Measurements from ENCODE around the gene TNNI2.

Gene TNNI2

DNA sequence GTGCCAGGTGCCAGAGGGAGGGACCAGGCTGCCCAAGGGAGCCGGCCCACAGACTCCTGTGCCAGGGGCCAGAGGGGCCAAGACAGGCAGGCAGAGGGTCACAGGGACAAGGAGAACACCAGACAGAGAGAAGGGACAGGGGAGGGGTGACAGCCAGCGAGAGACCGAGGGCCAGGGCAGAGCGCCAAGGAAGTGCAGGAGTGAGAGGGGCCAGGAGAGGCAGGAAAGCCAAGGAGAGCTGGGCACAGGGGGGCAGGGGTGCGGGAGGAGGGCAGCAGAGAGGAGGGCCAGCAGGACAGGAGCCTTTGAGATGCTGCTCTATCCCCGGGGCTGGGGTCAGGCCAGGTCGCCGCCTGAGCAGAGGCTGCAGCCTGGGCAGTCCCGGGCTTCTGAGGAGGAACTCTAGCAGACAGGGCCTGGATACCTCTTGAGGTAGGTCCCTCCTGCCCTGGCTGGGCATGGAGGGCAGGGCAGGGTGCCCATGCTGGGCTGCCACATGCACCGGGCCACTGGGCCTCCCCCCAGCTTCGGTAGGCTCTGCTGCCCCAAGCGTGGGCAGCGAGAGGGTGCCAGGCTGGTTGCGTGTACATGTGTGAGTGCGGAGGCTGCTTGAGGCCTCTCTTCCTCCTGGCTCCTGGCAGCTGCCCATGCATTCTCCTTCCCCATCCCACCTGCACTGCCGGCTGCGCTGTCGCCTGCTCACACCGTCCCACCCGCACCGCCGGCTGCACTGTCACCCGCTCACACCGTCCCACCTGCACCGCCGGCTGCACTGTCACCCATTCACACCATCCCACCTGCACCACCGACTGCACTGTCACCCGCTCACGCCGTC, 26.3 kb downstream of the TNNI2 start:
- TF ChIP-seq, protein P1, sequence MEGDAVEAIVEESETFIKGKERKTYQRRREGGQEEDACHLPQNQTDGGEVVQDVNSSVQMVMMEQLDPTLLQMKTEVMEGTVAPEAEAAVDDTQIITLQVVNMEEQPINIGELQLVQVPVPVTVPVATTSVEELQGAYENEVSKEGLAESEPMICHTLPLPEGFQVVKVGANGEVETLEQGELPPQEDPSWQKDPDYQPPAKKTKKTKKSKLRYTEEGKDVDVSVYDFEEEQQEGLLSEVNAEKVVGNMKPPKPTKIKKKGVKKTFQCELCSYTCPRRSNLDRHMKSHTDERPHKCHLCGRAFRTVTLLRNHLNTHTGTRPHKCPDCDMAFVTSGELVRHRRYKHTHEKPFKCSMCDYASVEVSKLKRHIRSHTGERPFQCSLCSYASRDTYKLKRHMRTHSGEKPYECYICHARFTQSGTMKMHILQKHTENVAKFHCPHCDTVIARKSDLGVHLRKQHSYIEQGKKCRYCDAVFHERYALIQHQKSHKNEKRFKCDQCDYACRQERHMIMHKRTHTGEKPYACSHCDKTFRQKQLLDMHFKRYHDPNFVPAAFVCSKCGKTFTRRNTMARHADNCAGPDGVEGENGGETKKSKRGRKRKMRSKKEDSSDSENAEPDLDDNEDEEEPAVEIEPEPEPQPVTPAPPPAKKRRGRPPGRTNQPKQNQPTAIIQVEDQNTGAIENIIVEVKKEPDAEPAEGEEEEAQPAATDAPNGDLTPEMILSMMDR (IDR thresholded peaks at IDR 0.05): no peak
- peaks cover 31 to 98% of the 10 kb centered on the region in 2 experiments for H3K4me1 ChIP-seq (ENCODE audit: control insufficient read depth in 1 of 2, insufficient read depth in 1 of 2, low read depth in 1 of 2, low read length in 1 of 2)
- peaks cover 96% of the 10 kb centered on the region for H3K36me3 ChIP-seq
- no peaks in the 10 kb centered on the region for H3K27me3 ChIP-seq
- H3K27ac ChIP-seq: peak overlapping the region; percentile 79
- peak overlapping the region in 1 of 2 experiments; percentile 47 for H3K4me3 ChIP-seq (ENCODE audit: low read depth in 1 of 2, low read length in 1 of 2)
- no peaks in the 10 kb centered on the region for H3K9me3 ChIP-seq

DNA sequence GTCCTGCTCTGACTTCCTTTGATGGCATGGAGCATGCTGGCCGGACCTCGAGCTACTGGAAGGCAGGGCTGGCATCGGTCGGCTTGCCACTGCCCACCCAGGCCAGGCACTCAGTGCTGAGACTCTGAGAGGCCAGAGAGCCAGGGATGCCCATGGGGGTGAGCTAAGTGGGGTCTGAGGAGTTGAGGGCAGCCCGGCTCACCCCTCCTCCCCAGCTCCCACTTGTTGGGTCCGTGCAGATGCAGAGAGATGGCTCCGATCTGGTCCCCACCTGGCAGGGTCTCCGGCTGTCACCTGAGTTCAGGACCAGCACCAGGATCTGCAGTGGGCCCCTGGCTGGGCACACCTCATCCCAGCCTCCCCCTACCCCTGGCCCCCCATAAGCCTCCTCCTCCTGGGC, 27.4 kb downstream of the TNNI2 start:
- Histone ChIP-seq H3K27ac (peak overlapping the region; percentile 28), H3K4me3 (ENCODE audit: low read depth in 1 of 2, low read length in 1 of 2) (no peak overlapping the region), H3K27me3 (no peaks in the 10 kb centered on the region), H3K4me1 (ENCODE audit: control insufficient read depth in 1 of 2, insufficient read depth in 1 of 2, low read depth in 1 of 2, low read length in 1 of 2) (peaks cover 26 to 98% of the 10 kb centered on the region in 2 experiments), H3K36me3 (peaks cover 98% of the 10 kb centered on the region), H3K9me3 (no peaks in the 10 kb centered on the region)
- TF ChIP-seq, protein P1 (IDR thresholded peaks at IDR 0.05): no peak

DNA sequence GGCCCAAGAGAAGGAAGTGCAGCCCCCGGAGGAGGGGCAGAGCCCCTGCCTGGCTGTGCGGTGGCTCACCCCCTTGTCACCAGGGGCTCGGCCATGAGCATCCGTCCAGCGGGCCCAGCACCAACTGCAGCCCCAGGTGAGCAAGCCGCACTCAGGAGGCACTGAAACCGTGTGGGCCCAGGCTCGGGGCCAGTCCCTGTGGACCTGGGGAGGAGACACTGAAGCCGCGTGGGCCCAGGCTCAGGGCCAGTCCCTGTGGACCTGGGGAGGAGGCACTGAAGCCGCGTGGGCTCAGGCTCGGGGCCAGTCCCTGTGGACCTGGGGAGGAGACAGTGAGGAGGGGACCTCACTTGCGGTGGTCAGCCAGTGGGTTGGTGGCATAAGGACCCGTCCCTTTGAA, 28.0 kb downstream of the TNNI2 start:
- TF ChIP-seq, protein P1 (IDR thresholded peaks at IDR 0.05): no peak
- H3K36me3 ChIP-seq: peaks cover 100% of the 10 kb centered on the region
- H3K27me3 ChIP-seq: no peaks in the 10 kb centered on the region
- H3K4me1 ChIP-seq (ENCODE audit: control insufficient read depth in 1 of 2, insufficient read depth in 1 of 2, low read depth in 1 of 2, low read length in 1 of 2): peaks cover 25 to 98% of the 10 kb centered on the region in 2 experiments
- no peak overlapping the region for H3K4me3 ChIP-seq (ENCODE audit: low read depth in 1 of 2, low read length in 1 of 2)
- H3K9me3 ChIP-seq: no peaks in the 10 kb centered on the region
- H3K27ac ChIP-seq: peak overlapping the region; percentile 28

DNA sequence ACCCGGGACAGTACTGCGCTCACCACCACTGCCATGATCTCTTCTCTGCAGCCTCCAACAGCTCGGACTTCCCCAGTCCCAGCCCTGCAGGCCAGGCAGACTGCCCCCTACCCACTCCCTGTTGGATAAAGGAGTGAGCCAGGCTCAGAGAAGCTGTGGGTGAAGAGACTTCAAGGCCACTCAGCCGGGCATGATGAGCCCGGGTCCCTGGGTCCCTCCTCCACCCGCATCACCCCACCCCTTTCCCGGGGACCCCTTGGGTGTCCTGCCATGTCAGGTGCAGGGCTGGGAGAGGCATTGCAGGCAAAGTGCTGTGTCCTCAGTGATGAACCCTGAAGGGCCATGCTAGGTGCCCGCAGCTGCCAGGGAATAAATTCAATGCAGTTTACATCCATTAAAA, 28.6 kb downstream of the TNNI2 start:
- peaks cover 97% of the 10 kb centered on the region for H3K36me3 ChIP-seq
- H3K4me1 ChIP-seq (ENCODE audit: control insufficient read depth in 1 of 2, insufficient read depth in 1 of 2, low read depth in 1 of 2, low read length in 1 of 2): peaks cover 19 to 98% of the 10 kb centered on the region in 2 experiments
- no peaks in the 10 kb centered on the region for H3K9me3 ChIP-seq
- no peaks in the 10 kb centered on the region for H3K27me3 ChIP-seq
- H3K27ac ChIP-seq: no peak overlapping the region
- TF ChIP-seq, protein P1 (IDR thresholded peaks at IDR 0.05): no peak
- H3K4me3 ChIP-seq (ENCODE audit: low read depth in 1 of 2, low read length in 1 of 2): no peak overlapping the region

DNA sequence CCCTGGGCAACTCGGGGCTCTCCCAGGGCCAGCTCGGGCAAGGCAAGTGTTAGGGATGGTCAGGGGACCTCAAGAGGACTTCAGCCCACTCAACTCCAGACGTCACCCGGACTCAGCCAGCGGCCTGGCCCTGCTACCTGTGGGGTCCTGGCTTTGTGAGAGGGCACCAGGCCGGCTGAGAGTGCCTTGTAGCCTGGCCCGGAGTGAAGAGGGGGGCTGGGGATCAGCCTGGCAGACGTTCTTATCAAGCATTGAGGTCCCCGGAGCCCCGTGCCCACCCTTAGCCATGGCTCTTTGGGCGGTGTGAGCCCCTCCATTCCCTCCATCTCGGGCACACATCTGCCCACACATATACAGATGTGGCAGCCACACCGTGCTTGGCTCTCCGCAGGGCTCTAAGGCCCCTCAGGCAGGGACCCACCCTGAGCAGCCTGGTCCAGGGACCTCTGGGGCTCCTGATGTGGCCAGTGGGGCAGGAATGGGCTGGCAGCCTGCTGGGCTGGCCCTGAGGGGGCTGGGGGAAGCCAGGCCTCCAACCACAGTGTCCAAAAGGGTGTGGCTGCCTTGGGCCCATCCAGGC, 29.4 kb downstream of the TNNI2 start:
- Histone ChIP-seq H3K36me3 (peaks cover 97% of the 10 kb centered on the region), H3K27me3 (no peaks in the 10 kb centered on the region), H3K4me1 (ENCODE audit: control insufficient read depth in 1 of 2, insufficient read depth in 1 of 2, low read depth in 1 of 2, low read length in 1 of 2) (peaks cover 11 to 98% of the 10 kb centered on the region in 2 experiments), H3K27ac (peak overlapping the region; percentile 45), H3K4me3 (ENCODE audit: low read depth in 1 of 2, low read length in 1 of 2) (no peak overlapping the region), H3K9me3 (no peaks in the 10 kb centered on the region)
- TF ChIP-seq, protein P1 (IDR thresholded peaks at IDR 0.05): no peak

Data from neutrophil (primary cell).